Cardiac muscle cell (in vitro differentiated cells and primary cell): ENCODE data around the gene MYH7. TPM values are rescaled to one million over a fixed set of nuclear protein-coding genes. Genes with fewer than 3 reads are reported as not detected.

Experiments used
- DNase-seq, 2 donors: peaks; one replicate each; pipeline versions ENCODE4 v3.0.0 to v3.0.0-alpha.2; 2010 to 2017; ENCODE audit warnings: low read depth in 1 of 2, low spot score in 1 of 2
- H3K27ac ChIP-seq: fragments of 200-600 bp; sonication (generic); 2 replicates; pipeline ENCODE4 v1.5.1; 2016
- H3K27me3 ChIP-seq: fragments of 200-600 bp; sonication (generic); 2 replicates; pipeline ENCODE4 v1.6.0; 2016; ENCODE audit warnings: control low read depth
- H3K36me3 ChIP-seq: fragments of 200-600 bp; sonication (generic); 2 replicates; pipeline ENCODE4 v1.5.1; 2016; ENCODE audit warnings: control low read depth
- H3K4me1 ChIP-seq: fragments of 200-600 bp; sonication (generic); 2 replicates; pipeline ENCODE4 v1.8.1; 2017; ENCODE audit warnings: low read depth, mild to moderate bottlenecking, mixed run types
- H3K4me3 ChIP-seq: fragments of 200-600 bp; sonication (generic); 2 replicates; pipeline ENCODE4 v1.5.1; 2016; ENCODE audit warnings: mild to moderate bottlenecking
- H3K9me3 ChIP-seq: fragments of 200-600 bp; sonication (generic); 2 replicates; pipeline ENCODE4 v1.5.1; 2017; ENCODE audit warnings: low read depth, mild to moderate bottlenecking, control low read depth
- polyA plus RNA-seq: library from polyadenylated mRNA; unstranded; fragments of >200 nt; fragmentation: Nextera tagmentation; extraction: Ambion mirVana; gene quantifications from 2 replicates; pipeline ENCODE4 v1.2.1, GENCODE V29; 2016
- total RNA-seq: library from RNA; depleted of rRNA; stranded (reverse); fragments of >200 nt; gene quantifications from 2 replicates; pipeline ENCODE4 v1.2.3, GENCODE V29; 2016
- TF ChIP-seq, protein P1 (sequence below): IDR thresholded peaks from 2 replicates; pipeline ENCODE4 v1.5.1; 2012; ENCODE audit warnings: low read depth, mild to moderate bottlenecking, low read length

Gene MYH7
- total and polyA plus RNA-seq, 2 experiments from 2014 or later: 82.8 to 117 TPM

DNA sequence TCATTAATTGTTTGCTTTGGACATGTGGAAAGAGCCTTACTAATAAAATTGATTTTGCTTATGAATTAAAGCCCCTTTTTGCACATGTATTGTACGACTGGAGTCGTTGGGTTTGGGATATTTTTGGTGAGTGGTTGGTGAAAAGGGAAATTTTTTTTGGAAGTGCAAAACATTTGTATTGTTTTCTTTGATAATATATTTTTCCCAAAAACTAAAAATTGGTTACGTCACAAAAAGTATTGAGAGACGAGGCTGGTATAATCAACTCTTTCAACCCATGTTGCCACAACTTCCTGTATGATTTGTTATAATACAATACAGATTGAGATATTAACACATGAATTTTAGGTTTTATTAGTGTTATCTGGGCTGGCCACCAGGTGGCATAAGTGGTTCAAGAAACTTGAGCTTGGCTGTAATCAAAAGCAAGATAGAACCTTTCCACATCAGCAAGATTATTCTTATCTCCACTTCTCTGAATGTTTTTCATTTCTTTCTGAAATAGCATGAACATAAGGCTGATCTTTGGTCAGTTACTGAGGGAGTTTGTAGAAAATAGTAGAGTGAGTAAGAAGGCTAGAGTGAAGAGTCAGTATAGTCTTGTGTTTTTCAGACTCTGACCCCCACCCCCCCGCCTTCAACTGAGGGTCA is 42.8 kb upstream of the MYH7 start:
- no peaks in the 10 kb centered on the region for H3K27me3 ChIP-seq
- DNase-seq: peak; percentile 63 to 80
- no peak overlapping the region for H3K4me3 ChIP-seq
- no peaks in the 10 kb centered on the region for H3K9me3 ChIP-seq
- TF ChIP-seq, protein P1, sequence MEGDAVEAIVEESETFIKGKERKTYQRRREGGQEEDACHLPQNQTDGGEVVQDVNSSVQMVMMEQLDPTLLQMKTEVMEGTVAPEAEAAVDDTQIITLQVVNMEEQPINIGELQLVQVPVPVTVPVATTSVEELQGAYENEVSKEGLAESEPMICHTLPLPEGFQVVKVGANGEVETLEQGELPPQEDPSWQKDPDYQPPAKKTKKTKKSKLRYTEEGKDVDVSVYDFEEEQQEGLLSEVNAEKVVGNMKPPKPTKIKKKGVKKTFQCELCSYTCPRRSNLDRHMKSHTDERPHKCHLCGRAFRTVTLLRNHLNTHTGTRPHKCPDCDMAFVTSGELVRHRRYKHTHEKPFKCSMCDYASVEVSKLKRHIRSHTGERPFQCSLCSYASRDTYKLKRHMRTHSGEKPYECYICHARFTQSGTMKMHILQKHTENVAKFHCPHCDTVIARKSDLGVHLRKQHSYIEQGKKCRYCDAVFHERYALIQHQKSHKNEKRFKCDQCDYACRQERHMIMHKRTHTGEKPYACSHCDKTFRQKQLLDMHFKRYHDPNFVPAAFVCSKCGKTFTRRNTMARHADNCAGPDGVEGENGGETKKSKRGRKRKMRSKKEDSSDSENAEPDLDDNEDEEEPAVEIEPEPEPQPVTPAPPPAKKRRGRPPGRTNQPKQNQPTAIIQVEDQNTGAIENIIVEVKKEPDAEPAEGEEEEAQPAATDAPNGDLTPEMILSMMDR: peak; percentile 64
- H3K36me3 ChIP-seq: peaks cover 44% of the 10 kb centered on the region
- no peaks in the 10 kb centered on the region for H3K4me1 ChIP-seq
- H3K27ac ChIP-seq: no peak overlapping the region

DNA sequence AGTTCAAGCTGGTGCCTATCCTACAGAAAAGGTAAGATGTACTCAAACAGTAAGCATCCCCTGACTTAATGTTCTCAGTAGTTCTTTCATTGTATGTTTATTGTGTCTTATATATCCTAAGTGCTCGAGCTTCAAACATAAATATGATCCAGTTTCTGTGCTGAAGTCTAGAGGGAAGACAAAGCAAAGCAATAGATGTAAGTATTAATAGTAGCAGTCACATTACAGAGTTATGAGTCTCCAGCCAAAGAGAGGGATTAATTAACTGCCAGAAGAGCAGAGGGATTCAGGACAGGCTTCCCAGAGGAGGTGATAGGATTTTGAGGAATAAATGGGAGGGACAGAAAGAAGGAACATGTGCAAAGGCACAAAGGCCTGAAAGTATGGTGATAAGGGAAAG is 35.5 kb upstream of the MYH7 start:
- Histone ChIP-seq H3K4me1 (peaks cover 9% of the 10 kb centered on the region), H3K27me3 (no peaks in the 10 kb centered on the region), H3K9me3 (no peaks in the 10 kb centered on the region), H3K36me3 (peaks cover 42% of the 10 kb centered on the region), H3K4me3 (peak overlapping the region; percentile 74), H3K27ac (no peak overlapping the region)
- TF ChIP-seq, protein P1: no peak
- no peak for DNase-seq

DNA sequence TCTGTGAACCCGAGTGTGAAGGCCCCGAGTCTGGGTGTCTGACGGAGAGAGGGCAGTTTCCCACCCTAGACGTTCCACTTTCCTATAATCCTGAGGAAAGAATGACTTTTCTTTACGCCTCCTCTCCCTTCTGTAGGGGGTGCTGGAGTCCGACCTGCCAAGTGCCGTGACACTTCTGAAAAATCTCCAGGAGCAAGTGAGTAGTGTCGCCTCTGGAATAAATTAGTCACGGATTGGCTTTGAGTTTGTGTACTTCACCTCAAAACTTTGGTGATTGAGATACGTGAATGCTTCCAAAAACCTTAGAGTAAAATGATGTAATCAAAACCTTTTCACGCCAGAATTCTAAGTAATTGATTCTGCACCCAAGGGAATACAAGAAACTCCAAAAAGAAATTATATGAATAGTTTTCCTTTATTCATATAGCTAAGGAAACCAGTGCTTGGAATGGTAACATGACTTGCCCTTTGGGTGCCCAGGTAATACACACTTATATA is 34.5 kb upstream of the MYH7 start:
- H3K27ac ChIP-seq: peak overlapping the region; percentile 92
- H3K36me3 ChIP-seq: peaks cover 32% of the 10 kb centered on the region
- no peaks in the 10 kb centered on the region for H3K9me3 ChIP-seq
- TF ChIP-seq, protein P1: no peak
- peaks cover 9% of the 10 kb centered on the region for H3K4me1 ChIP-seq
- no peaks in the 10 kb centered on the region for H3K27me3 ChIP-seq
- peak overlapping the region; percentile 74 for H3K4me3 ChIP-seq
- DNase-seq: no peak

DNA sequence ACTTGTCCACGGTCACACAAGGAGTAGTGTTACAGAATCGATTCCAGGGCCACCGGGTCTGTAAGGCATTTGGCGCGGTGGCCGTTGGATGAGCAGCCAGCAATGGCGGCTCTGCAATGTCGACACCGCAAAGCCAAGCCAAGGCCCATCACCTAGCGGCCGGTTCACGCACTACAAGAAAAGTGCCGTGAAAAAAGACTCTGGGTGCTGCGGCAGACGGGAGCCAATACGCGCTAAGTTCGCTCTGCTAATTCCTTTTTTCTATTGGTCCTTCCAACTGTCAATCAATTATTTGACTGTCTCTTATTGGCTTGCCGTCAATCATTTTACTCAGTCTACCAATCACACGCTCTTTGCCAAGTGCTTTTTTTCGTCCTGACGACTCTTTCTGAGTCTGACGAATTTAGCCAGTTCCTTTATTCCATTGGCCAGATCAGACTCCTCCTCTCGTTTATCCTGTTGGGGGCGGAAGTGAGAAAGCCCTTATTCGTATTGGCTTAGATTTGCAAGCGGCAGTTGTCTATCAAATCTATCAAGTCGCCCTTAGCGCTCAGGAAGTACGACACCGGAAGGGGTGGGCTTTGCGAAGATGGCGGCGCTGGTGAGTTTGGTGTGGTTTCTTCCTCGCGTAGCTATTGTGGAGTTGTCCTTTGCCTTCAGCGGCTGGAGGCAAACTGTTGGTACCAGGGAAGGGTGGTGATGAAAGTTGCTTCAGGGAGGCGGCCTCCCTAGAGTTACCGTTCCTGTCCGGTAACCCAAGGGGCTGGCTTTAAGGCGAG is 33.9 kb upstream of the MYH7 start, which contains the start of gene NGDN:
TSS of gene NGDN (plus strand) at position 577 of the 779 bp plus-strand sequence. CDS start at position 590, 13 bp downstream.
- Histone ChIP-seq H3K36me3 (peaks cover 25% of the 10 kb centered on the region), H3K27ac (peak within 1 kb of the TSS; percentile 92), H3K4me1 (peaks cover 9% of the 10 kb centered on the region), H3K9me3 (no peaks in the 10 kb centered on the region), H3K4me3 (peak within 1 kb of the TSS; percentile 74), H3K27me3 (no peaks in the 10 kb centered on the region)
- peak; percentile 98 to 100 for DNase-seq
- TF ChIP-seq, protein P1: peak; percentile 87

DNA sequence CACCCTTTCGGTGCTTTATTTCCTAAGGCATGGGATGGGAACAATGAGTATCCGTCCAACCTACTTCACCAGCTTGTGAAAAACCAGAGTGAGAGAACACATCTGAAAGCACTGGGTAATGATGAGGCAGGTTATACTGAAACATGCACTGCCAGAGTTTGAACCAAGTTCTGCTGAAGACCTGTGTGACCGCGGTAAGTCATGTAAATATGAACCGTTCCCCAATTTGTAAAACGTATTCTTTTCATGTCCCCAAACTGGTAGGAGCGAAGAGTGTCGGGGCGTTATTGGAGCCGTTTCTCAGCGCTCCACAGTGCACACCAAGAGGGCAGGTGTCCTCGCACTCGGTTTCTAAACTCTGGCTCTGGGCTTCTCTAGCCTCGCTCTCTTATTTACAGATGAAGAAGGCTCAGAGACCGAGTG is 33.3 kb upstream of the MYH7 start:
- Histone ChIP-seq H3K27me3 (no peaks in the 10 kb centered on the region), H3K36me3 (peaks cover 22% of the 10 kb centered on the region), H3K9me3 (no peaks in the 10 kb centered on the region), H3K4me1 (peaks cover 9% of the 10 kb centered on the region), H3K27ac (peak overlapping the region; percentile 90), H3K4me3 (peak overlapping the region; percentile 13)
- DNase-seq: no peak
- TF ChIP-seq, protein P1: no peak
